CD4-positive, alpha-beta T cell treated with Interleukin-4 for 1 hour (primary cell): ENCODE data around the gene KRT86.
"Not testable (repeated sequence)": the region's sequence is repeated elsewhere in the genome, so short reads cannot be mapped to it uniquely, and the experiment has no call there.

Experiments
- DNase-seq, 2 donors: peaks; one replicate each; pipeline ENCODE4 v3.0.0-alpha.2; 2020 to 2022

Gene KRT86

DNA sequence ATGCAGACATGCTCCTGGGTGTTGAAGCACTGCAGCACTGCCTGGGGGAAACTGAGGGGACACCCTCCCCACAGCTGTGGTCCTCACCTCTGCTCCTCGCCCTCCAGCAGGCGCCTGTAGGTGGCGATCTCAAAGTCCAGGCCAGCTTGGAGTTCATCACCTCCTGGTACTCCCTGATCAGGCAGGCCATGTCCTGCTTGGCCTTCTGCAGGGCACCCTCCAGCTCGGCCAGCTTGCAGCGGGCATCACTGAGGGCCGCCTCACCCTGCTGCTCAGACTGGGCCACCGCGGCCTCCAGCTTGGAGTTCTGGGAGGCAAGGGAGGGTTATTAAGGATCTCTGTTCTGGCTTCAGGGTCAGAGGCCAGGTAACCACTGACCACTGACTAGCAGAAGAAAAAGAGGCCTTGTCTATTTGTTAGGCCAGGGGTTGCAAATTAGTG, 22.2 kb upstream of the KRT86 start:
- DNase-seq = not testable (repeated sequence)

GRCh38 chr12:52252728-52253343, 21.6 kb upstream of the KRT86 start:
- no peak for DNase-seq

- DNase-seq = no peak
Measured at GRCh38 chr12:52253391-52254179, 20.9 kb upstream of the KRT86 start.

DNA sequence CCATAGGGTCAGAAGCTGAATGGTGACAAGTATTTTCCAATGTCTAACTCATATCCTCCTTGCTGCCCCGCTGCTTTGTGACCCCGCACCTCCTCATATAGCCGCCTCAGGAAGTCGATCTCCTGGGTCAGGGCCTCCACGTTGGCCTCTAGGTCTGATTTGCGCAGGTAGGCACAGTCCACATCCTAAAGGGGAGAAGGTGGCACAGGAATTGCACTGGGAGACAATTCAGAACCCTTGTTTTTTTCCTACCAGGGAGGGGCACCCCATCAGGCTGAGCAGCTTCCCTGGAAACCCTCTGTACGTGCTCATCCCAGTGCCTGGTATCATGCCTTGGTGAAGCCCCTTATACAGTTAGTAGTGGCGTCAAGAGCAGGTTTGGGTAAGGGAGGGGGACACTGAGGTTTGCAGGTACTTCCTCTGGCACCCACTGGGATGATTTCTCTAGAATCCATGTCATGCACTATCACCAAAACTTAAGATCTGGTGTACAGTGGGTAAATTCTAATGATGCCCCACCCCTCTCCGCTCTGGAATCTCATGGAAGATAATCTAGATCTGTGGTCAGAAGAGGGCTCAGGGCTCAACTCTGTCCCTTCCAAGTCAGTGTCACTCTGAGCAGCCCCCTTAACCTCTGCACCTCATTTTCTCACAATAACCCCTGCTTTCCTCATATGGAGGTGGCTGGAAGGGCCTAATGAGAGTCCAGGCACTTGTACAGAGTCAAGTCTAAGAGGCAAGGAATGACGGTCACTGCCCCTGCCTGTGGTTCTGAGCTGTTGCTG, 20.1 kb upstream of the KRT86 start:
- no peak for DNase-seq

DNA sequence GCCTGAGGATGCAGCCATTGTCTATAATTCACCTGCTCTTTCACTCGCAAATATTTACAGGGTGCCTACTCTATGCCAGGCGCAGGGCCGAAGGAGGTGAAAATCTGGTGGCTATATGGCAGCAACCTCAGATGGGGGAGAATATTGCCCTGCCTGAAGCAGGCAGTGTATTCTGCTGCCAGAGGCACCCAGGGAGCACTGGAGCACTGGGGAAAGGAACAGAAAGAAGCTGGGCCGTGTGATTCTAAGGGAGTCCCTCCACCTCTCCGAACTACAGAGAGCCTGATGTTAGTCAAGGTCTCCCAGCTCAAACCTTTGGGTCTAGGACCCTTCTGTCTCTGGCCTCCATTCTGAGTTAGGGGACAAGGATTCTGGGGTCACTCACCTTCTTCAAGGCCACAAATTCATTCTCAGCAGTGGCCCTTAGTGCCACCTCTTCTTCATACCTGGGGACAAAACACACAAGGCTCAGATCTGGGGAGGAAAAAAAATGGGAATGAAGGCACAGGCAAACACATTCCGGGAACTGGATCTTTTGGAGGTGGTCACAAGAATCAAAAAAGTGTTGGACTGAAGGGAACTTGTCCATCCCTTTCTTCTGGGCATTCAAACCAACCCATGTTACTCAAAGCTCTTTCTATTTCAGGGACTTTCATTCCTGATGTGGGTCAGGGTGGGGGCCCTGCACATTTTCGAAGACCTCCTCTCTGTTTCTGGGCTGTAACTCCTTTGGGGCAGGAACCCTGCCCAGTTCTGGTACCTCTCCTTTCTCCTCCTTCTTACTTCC, 19.3 kb upstream of the KRT86 start:
- DNase-seq = no peak

- DNase-seq = no peak
Measured at GRCh38 chr12:52255926-52256583, 18.4 kb upstream of the KRT86 start.

- no peak for DNase-seq
Measured at GRCh38 chr12:52256584-52256935, 17.9 kb upstream of the KRT86 start.

GRCh38 chr12:52257074-52257551, 17.3 kb upstream of the KRT86 start:
- DNase-seq = no peak

DNA sequence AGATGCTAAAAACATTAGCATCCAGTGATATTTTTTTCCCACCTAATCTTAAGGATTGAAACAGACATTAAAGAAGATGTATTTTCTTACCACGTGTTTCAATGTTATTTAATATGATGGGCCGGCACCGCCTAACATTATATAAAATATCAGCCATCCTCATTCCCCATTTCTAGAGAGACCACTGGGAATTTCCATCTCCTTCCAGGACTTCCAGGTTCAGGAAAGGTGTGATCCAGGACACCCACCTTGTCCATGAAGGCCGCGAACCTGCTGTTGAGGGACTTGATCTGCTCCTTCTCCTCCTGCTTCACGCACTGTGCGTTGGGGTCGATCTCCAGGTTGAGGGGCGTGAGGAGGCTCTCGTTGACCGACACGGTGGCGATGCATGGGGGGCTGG, 16.5 kb upstream of the KRT86 start:
- DNase-seq = not testable (repeated sequence)

GRCh38 chr12:52258335-52258901, 16.0 kb upstream of the KRT86 start:
- DNase-seq = no peak

- DNase-seq = no peak
Measured at GRCh38 chr12:52259657-52260243, 14.7 kb upstream of the KRT86 start.

DNA sequence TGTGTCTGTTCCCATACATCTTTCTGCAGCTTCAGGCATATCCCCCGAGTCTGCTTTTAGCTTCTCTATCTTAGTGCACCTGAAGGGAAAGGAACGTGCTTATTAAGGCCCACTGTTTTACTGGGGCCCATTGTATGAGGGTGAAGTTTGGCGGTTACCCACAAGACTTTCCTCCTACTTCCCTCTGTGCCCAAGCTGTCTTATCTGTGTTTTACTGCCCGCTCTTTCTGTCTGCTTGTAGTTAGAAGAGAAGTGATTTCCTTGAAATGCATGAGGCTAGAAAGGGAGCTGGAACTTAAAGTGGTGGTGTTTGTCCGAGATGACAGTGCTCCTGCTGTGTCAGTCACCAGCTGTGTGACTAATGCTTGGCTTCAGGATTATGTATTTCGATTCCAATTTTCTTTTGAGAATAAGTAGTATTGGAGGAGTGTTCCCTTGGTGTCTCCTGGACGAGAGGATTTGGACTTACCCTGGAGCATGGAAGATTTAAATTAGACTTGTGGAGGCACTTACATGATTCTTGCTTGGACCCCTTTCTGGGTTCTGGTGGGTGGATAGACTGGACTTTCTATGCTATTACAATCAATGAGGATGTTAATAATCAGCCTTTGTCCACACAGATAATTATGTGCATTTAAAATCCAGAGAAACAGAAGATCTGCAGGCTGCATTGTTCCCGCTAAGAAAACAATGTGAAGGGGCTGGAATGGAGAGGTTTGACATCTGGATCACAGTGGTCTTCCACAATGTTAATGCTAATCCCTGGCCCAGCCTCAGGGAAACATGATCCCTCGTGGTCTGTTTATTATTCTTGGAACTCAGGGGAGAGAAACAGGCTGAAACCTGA, 13.9 kb upstream of the KRT86 start:
- DNase-seq = no peak

DNA sequence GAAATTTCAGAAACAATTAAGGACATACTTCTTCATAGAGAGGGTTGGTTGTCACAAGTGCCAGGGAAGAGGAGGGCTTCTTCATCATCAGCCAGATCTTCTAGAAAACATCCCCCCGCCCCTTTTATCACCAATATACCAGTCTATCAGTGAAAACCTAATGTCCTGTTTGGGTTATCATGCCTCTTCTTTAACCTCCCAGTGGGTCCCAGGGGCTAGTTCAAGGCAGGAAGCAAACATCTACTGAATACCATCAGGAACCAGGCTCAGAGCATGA, 13.3 kb upstream of the KRT86 start:
- no peak for DNase-seq

DNA sequence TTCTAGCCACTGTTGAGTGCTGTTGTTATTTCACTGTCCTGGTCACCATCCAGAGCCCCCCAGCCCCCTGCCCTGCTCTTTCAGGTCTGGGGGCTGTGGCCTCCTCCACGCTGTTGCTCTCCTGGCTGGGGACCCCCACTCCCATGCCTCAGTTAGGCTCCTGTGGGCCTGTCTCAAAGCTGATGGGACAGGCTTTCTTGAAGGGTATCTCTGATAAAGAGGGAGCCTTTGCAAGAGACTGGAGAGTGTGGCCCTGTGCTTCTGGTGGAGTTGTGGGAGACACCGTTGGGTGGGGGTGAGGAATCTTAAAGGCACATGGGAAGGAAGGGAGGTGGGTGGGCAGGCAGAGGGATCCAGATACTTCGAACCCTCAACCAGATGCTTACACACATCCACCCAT, 12.2 kb upstream of the KRT86 start:
- no peak for DNase-seq

GRCh38 chr12:52263761-52264434, 10.5 kb upstream of the KRT86 start:
- DNase-seq = no peak

- no peak for DNase-seq
Measured at GRCh38 chr12:52264435-52264825, 10.0 kb upstream of the KRT86 start.

GRCh38 chr12:52266514-52266913, 7.9 kb upstream of the KRT86 start:
- DNase-seq = no peak

- DNase-seq = no peak
Measured at GRCh38 chr12:52267266-52267665, 7.2 kb upstream of the KRT86 start.

- DNase-seq = no peak
Measured at GRCh38 chr12:52267699-52268098, 6.7 kb upstream of the KRT86 start.

GRCh38 chr12:52268212-52268611, 6.2 kb upstream of the KRT86 start:
- no peak for DNase-seq
